RWPE2 (cell line): ENCODE measurements around the gene MYO18A.

Experiments
- ATAC-seq: fragments of 200-7000 bp; cut with Tn5 transposase; 3 replicates; pipeline ENCODE4 v1.9.1; 2021; ENCODE audit warnings: low read depth
- DNase-seq: peaks from one replicate; pipeline ENCODE4 v3.0.0-alpha.2; 2020; ENCODE audit warnings: low spot score
- H3K27ac ChIP-seq: fragments of 450-650 bp; 2 replicates; pipeline ENCODE4 v1.5.1; 2017; ENCODE audit warnings: mild to moderate bottlenecking; ENCODE audit not compliant: poor library complexity, severe bottlenecking
- H3K27me3 ChIP-seq: fragments of 250-450 bp; sonication (Bioruptor Pico); 2 replicates; pipeline ENCODE4 v1.5.1; 2021; ENCODE audit warnings: mild to moderate bottlenecking, moderate library complexity; ENCODE audit not compliant: insufficient read depth, poor library complexity, severe bottlenecking
- H3K36me3 ChIP-seq: fragments of 250-450 bp; sonication (Bioruptor Pico); 2 replicates; pipeline ENCODE4 v1.5.1; 2020; ENCODE audit warnings: low read depth, mild to moderate bottlenecking, moderate library complexity
- H3K4me1 ChIP-seq: fragments of 250-450 bp; sonication (Bioruptor Pico); 2 replicates; pipeline ENCODE4 v1.5.1; 2021; ENCODE audit warnings: mild to moderate bottlenecking, moderate library complexity; ENCODE audit not compliant: insufficient read depth, poor library complexity, severe bottlenecking
- H3K4me3 ChIP-seq: fragments of 250-450 bp; sonication (Bioruptor Pico); 2 replicates; pipeline ENCODE4 v1.5.1; 2021; ENCODE audit warnings: mild to moderate bottlenecking, moderate library complexity; ENCODE audit not compliant: severe bottlenecking
- H3K9me3 ChIP-seq: fragments of 250-450 bp; sonication (Bioruptor Pico); 2 replicates; pipeline ENCODE4 v1.5.1; 2021; ENCODE audit warnings: mild to moderate bottlenecking, moderate library complexity; ENCODE audit not compliant: severe bottlenecking
- CTCF ChIP-seq: fragments of 450-650 bp; IDR thresholded peaks from one replicate; pipeline ENCODE4 v1.5.1; 2017; ENCODE audit warnings: mild to moderate bottlenecking, moderate library complexity; ENCODE audit not compliant: poor library complexity, severe bottlenecking

Gene MYO18A

DNA sequence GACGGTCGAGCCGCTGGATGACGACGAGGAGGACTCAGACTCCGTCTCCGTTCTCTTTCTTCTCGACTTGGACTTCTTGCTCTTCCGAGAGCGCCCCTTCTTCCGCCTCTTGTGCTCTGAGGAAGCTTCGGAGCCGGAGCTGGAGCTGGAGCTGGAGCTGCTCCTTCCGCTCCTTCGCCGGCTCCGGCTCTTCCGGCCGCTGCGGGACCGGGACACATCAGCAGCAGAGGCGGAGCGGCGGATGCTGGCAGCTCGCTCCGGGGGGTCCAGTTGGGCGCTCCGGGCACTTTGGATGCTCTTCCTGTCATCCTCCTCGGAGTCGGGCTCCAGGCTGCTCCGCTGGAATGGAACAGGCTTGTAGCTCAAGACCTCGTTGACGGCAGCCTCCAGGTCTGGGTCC lies 100.3 kb downstream of the MYO18A start:
- DNase-seq = no peak
- no peaks in the 10 kb centered on the region for H3K27me3 ChIP-seq

DNA sequence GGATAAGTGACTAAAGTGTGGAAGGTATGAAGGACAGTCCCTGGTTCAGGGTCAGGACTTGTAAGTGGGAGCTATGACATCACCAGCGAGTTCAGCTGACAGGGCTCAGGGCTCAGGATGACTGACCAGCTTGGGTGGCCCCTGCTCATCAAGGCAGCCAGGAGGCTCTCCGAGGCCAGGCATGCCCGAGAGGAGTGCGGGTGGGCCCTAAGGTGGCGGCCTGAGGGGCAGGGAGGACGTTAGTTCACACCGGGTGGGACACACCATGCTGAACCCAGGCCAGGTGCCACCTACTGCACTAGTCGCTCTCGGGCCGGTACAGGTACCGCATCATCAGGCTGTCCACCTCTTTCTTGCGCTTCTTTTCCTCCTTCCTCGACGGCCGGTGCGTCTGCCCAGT lies 100.8 kb downstream of the MYO18A start:
- no peak for DNase-seq
- no peaks in the 10 kb centered on the region for H3K9me3 ChIP-seq
- H3K27ac ChIP-seq = no peak overlapping the region
- TF ChIP-seq CTCF = no peak
- ATAC-seq = no peak
- no peak overlapping the region for H3K4me3 ChIP-seq
- no peaks in the 10 kb centered on the region for H3K27me3 ChIP-seq
- no peaks in the 10 kb centered on the region for H3K4me1 ChIP-seq
- H3K36me3 ChIP-seq = peaks cover 10% of the 10 kb centered on the region

More for the DNA sequence above, 100.3 kb downstream of the MYO18A start:
- H3K36me3 ChIP-seq = peaks cover 10% of the 10 kb centered on the region
- no peak overlapping the region for H3K27ac ChIP-seq
- no peak overlapping the region for H3K4me3 ChIP-seq
- H3K9me3 ChIP-seq = no peaks in the 10 kb centered on the region
- ATAC-seq = no peak
- no peak for TF ChIP-seq CTCF
- no peaks in the 10 kb centered on the region for H3K4me1 ChIP-seq

DNA sequence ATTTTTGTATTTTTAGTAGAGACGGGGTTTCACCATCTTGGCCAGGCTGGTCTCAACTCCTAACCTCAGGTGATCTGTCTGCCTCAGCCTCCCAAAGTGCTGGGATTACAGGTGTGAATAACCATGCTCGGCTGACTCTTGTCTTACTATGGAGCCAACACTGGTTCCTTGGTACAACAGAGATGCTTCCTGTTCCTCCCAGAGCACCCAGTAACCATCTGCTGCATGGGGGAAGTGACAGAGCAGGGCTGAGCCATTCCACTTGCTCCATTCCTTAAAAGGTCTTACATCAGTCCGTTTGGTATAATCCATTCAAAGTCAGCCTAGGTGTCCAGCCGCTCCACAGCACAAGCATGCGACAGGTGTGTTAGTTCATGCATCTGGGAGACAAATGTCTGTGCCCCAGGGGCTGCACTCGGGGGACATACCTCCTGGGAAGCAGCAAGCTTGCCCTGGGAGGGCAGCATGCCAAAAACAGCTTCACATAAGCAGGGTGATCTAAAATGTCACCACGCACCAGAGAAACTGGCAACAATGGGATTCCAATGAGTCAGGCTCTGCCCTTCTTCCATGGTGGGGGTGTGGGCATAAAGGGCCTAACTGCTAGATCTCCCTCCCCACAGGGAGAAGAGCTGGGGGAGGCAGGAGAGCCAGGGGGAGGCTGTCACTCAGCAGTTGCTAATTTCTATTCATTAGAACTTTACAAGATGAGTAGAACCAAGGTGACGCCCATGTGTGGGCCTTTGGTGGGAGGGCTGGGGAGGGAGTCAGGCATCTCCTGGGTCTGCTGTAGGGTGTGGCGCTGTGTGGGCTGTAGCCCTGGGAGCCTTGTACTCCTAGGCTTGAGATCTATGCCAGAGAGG lies 101.8 kb downstream of the MYO18A start:
- H3K27ac ChIP-seq = no peak overlapping the region
- no peaks in the 10 kb centered on the region for H3K9me3 ChIP-seq
- no peaks in the 10 kb centered on the region for H3K4me1 ChIP-seq
- TF ChIP-seq CTCF = no peak
- H3K27me3 ChIP-seq = no peaks in the 10 kb centered on the region
- no peak overlapping the region for H3K4me3 ChIP-seq
- DNase-seq (no peak), ATAC-seq (no peak; the same call in 2 of the 3 replicates)
- peaks cover 4% of the 10 kb centered on the region; the same call in 1 of the 2 replicates for H3K36me3 ChIP-seq

DNA sequence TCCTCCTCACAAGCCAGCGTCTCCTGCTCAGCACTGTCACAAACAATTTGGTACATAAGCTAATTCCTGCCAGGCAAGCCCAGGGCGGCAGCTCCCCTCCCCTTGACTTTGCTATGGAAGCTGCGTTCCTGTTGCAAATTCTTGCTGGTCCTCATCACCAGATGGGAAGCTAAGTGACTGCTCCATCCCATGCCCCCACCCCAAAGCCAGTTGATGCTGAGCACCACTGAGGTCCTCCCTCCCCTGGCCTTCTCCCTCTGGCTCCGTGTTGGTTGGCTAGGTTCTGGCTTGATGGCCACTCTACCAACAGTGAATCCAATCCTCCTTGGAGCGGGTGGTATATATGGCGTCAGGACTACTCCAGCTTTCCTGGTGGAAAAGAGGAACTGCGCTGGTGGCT lies 102.9 kb downstream of the MYO18A start:
- Histone ChIP-seq H3K36me3 (peaks cover 4% of the 10 kb centered on the region; the same call in 1 of the 2 replicates), H3K9me3 (no peaks in the 10 kb centered on the region), H3K4me3 (no peak overlapping the region), H3K4me1 (no peaks in the 10 kb centered on the region), H3K27ac (no peak overlapping the region), H3K27me3 (no peaks in the 10 kb centered on the region)
- TF ChIP-seq CTCF = no peak
- DNase-seq (no peak), ATAC-seq (no peak)

DNA sequence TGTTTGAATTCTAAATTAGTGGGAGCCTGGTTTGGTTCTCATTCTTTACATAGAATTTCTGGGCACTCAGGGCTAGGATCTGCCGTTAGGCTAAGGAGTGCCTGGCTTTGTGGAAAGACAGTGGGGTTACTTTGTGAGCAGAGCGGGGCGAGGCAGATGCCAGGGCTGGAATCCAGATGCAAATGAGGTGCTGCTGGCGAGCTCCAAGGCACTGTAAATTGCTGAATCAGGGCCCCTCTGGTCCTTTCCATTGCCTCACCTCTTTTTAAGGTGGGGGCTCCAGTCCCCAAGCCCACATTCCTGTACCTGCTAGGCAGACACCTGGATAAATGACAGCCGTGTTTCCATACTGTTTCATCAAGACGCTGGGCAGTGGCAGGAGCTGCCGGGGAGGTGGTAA lies 103.5 kb downstream of the MYO18A start:
- no peaks in the 10 kb centered on the region for H3K4me1 ChIP-seq
- TF ChIP-seq CTCF = no peak
- no peak overlapping the region for H3K4me3 ChIP-seq
- ATAC-seq (no peak), DNase-seq (no peak)
- H3K9me3 ChIP-seq = no peaks in the 10 kb centered on the region
- H3K27me3 ChIP-seq = no peaks in the 10 kb centered on the region
- H3K27ac ChIP-seq = no peak overlapping the region
- peaks cover under 1% of the 10 kb centered on the region; the same call in 1 of the 2 replicates for H3K36me3 ChIP-seq
